ENCODE measurements around the gene KLK4. TPM values are rescaled to one million over a fixed set of nuclear protein-coding genes. Genes with fewer than 3 reads are reported as not detected.

KLK4 gene, protein sequence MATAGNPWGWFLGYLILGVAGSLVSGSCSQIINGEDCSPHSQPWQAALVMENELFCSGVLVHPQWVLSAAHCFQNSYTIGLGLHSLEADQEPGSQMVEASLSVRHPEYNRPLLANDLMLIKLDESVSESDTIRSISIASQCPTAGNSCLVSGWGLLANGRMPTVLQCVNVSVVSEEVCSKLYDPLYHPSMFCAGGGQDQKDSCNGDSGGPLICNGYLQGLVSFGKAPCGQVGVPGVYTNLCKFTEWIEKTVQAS
- total RNA-seq (not detected), polyA plus RNA-seq (not detected)
- long read RNA-seq, donor 1 = 0 reads
- long read RNA-seq, donor 2 = 0 reads
- long read RNA-seq, donor 3 = 0 reads

DNA sequence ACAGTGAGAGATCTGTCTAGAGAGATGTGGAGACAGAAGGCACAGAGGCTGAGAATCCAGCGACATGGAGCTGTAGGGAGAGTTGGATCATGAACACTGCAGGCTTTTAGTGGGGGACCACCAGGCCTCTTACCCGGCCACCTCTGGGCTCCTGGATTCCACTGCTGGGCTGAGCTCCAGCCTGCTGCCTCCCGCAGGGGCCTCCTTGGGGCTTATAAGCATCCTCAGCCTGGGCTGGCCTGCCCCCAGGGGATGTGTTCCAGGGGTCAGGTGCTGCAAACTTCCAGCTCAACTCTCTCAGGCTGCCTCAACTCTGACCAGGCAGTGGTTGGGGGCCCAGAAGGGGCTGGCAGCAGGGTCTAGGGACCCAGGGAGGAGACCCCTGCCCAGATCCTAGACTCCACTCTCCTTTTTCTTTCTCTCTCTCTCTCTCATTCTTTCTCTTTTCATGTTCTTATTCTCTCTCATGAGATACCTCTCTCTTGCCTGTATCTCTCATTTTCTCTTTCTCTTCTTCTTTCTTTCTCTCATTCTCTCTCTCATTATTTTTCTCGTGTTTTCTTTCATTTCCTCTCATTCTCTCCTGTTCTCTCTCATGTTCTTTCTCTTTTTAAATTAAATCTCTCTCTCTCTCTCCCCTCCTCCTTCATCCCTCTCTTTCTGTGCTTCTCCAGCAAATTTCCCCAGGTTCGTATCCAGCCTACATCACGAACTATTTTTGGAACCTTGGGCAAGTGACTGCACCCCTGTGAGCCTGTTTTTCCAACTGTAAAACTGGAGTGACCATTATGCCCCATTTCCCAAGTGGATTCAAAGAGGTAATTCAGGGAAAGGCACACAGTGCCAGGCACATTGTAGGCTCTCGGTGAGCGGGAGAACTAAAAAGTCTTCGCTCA, at the start of gene KLK4:
Gene KLK4 (minus strand): TSS at position 190 of the 896 bp plus-strand sequence. CDS start 657 bp downstream, outside the sequence.
- Histone ChIP-seq H3K36me3 (no peaks in the 10 kb centered on the region), H3K27me3 (peaks cover 0 to 90% (median 86%) of the 10 kb centered on the region in 7 donors), H3K9me3 (no peaks in the 10 kb centered on the region), H3K27ac (no peak within 1 kb of the TSS), H3K4me1 (peaks cover 0 to 5% (median 0%) of the 10 kb centered on the region in 9 donors), H3K4me3 (no peak within 1 kb of the TSS)
- TF ChIP-seq, protein P1, sequence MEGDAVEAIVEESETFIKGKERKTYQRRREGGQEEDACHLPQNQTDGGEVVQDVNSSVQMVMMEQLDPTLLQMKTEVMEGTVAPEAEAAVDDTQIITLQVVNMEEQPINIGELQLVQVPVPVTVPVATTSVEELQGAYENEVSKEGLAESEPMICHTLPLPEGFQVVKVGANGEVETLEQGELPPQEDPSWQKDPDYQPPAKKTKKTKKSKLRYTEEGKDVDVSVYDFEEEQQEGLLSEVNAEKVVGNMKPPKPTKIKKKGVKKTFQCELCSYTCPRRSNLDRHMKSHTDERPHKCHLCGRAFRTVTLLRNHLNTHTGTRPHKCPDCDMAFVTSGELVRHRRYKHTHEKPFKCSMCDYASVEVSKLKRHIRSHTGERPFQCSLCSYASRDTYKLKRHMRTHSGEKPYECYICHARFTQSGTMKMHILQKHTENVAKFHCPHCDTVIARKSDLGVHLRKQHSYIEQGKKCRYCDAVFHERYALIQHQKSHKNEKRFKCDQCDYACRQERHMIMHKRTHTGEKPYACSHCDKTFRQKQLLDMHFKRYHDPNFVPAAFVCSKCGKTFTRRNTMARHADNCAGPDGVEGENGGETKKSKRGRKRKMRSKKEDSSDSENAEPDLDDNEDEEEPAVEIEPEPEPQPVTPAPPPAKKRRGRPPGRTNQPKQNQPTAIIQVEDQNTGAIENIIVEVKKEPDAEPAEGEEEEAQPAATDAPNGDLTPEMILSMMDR (IDR thresholded peaks at IDR 0.05) = no peak
- intact Hi-C loops (cut with DNase I) = no loop called here
- ATAC-seq (no peak), DNase-seq (no peak)
- 59 to 60% methylated on average over 9 of the region's 9 CpGs for WGBS, 2 donors

DNA sequence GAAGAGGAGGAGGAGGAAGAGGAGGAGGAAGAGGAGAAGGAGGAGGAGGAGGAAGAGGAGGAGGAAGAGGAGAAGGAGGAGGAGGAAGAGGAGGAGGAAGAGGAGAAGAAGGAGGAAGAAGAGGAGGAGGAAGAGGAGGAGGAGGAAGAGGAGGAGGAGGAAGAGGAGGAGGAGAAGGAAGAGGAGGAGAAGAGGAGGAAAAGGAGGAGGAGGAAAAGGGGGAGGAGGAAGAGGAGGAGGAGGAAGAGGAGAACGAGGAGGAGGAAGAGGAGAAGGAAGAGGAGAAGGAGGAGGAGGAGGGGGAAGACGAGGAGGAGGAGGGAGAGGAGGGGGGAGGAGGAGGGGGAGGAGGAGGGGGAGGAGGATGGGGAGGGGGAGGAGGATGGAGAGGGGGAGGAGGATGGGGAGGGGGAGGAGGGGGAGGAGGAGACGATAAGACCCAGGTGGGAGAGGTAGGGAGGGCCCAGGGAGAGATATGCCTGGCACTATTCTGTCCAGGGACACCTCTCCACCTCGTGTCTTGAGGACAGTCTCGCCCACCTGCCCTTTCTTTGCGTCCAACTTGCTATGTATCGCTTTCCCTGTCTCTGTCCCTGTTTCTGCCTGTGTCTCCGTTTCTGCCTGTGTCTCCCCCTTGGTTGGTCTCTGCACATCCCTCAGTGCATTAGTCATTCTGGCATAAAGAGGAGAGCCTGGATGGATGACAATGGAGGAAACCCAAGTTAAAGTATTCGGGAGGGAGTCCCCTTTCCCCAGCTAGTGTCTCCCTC, 48.7 kb upstream of the KLK4 start:
- no peak overlapping the region for H3K27ac ChIP-seq
- no peaks in the 10 kb centered on the region for H3K4me1 ChIP-seq
- peaks cover 0 to 4% (median 0%) of the 10 kb centered on the region in 11 donors for H3K9me3 ChIP-seq
- no peak overlapping the region for H3K4me3 ChIP-seq
- TF ChIP-seq, protein P1 (IDR thresholded peaks at IDR 0.05) = no peak
- intact Hi-C loops (cut with DNase I) = no loop called here
- no peak for DNase-seq
- ATAC-seq = no peak
- 44 to 59% methylated on average over 6 to 8 of the region's 9 CpGs for WGBS, 2 donors
- no peaks in the 10 kb centered on the region for H3K36me3 ChIP-seq
- peaks cover 0 to 49% (median 25%) of the 10 kb centered on the region in 7 donors for H3K27me3 ChIP-seq

DNA sequence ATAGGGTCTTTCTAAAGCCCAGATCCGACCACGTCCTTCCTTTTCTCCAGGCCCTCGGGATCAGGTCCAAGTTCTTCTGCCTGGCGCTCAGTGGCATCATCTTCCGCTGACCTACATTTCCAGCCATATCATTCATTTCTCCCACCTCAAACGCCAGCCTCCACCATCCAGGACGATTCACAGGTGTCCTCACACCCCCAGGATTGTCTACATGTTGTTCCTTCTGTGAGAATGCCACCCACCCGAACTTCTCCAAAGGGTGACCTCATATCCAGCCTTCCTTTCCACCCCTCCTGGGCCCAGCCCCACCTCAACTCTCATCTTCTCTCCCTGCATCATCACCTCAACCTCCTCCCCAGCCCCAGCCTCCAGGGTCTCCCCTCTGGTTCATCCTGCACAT, 46.4 kb upstream of the KLK4 start:
- Histone ChIP-seq H3K27me3 (peaks cover 0 to 45% (median 29%) of the 10 kb centered on the region in 7 donors), H3K9me3 (peaks cover 0 to 4% (median 0%) of the 10 kb centered on the region in 11 donors), H3K4me3 (no peak overlapping the region), H3K27ac (no peak overlapping the region), H3K4me1 (no peaks in the 10 kb centered on the region), H3K36me3 (no peaks in the 10 kb centered on the region)
- intact Hi-C loops (cut with DNase I) = no loop called here
- ATAC-seq (no peak), DNase-seq (no peak)
- TF ChIP-seq, protein P1 (IDR thresholded peaks at IDR 0.05) = no peak
- 71 to 73% methylated on average over 8 of the region's 8 CpGs for WGBS, 2 donors

DNA sequence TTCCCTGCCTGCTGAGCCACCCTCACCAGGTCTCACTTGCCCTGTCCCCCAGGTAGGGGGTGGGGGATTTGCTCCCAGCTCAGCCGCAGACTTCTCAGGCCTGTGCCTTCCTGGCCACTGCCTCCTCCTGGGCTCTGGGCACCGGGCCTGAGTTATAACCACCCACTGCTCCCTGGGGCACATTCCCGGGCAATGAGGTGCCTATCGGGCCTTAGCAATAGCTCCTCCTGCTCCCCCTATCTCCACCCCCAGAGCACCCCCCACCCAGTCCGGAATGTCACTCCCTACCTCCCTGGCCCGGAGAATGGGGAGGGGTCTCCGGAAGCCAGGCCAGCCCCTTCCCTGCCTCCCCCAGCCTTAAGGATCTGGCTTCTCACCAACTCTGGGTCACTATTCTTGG, 41.7 kb upstream of the KLK4 start, which contains the start of gene KLK5:
Gene KLK5 (minus strand): TSS at position 129 of the 400 bp plus-strand sequence. CDS start 381 bp downstream, outside the sequence.
- Histone ChIP-seq H3K27ac (no peak within 1 kb of the TSS), H3K36me3 (no peaks in the 10 kb centered on the region), H3K4me1 (no peaks in the 10 kb centered on the region), H3K4me3 (no peak within 1 kb of the TSS), H3K27me3 (peaks cover 0 to 45% (median 31%) of the 10 kb centered on the region in 7 donors), H3K9me3 (no peaks in the 10 kb centered on the region)
- ATAC-seq = peak in 2 of 8 donors; percentile 17 to 29
- TF ChIP-seq, protein P1 (IDR thresholded peaks at IDR 0.05) = no peak
- DNase-seq = no peak
- WGBS, 2 donors = 9 to 13% methylated on average over 6 to 7 of the region's 7 CpGs
- intact Hi-C loops (cut with DNase I) = no loop called here
